GM19193 (cell line): Measurements from ENCODE around the gene TAC3.

Source experiments
- POLR2A ChIP-seq: IDR thresholded peaks from 4 replicates; pipeline ENCODE4 v1.6.1; 2011; ENCODE audit not compliant: insufficient read depth, insufficient read length; ENCODE audit errors: extremely low read depth

The TAC3 gene

GRCh38 chr12:56996793-56997545 lies 19.4 kb downstream of the TAC3 start:
- no peak for TF ChIP-seq POLR2A

DNA sequence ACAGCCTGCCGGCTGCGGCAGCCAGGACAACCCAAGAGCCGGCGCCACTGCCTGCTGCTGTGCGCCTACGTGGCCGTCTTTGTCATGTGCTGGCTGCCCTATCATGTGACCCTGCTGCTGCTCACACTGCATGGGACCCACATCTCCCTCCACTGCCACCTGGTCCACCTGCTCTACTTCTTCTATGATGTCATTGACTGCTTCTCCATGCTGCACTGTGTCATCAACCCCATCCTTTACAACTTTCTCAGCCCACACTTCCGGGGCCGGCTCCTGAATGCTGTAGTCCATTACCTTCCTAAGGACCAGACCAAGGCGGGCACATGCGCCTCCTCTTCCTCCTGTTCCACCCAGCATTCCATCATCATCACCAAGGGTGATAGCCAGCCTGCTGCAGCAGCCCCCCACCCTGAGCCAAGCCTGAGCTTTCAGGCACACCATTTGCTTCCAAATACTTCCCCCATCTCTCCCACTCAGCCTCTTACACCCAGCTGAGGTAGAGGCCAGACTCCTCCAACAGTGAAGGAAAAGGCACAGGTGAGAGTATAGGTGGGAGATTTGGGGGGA lies 20.3 kb downstream of the TAC3 start:
- no peak for TF ChIP-seq POLR2A

DNA sequence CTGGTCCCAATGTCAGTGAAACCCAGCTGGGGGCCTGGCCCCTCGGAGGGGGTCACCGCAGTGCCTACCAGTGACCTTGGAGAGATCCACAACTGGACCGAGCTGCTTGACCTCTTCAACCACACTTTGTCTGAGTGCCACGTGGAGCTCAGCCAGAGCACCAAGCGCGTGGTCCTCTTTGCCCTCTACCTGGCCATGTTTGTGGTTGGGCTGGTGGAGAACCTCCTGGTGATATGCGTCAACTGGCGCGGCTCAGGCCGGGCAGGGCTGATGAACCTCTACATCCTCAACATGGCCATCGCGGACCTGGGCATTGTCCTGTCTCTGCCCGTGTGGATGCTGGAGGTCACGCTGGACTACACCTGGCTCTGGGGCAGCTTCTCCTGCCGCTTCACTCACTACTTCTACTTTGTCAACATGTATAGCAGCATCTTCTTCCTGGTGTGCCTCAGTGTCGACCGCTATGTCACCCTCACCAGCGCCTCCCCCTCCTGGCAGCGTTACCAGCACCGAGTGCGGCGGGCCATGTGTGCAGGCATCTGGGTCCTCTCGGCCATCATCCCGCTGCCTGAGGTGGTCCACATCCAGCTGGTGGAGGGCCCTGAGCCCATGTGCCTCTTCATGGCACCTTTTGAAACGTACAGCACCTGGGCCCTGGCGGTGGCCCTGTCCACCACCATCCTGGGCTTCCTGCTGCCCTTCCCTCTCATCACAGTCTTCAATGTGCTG lies 21.0 kb downstream of the TAC3 start:
- no peak for TF ChIP-seq POLR2A

GRCh38 chr12:56994231-56994746 lies 22.0 kb downstream of the TAC3 start:
- TF ChIP-seq POLR2A, result no peak

- no peak for TF ChIP-seq POLR2A
Measured at GRCh38 chr12:56993346-56993745, 23.0 kb downstream of the TAC3 start.

DNA sequence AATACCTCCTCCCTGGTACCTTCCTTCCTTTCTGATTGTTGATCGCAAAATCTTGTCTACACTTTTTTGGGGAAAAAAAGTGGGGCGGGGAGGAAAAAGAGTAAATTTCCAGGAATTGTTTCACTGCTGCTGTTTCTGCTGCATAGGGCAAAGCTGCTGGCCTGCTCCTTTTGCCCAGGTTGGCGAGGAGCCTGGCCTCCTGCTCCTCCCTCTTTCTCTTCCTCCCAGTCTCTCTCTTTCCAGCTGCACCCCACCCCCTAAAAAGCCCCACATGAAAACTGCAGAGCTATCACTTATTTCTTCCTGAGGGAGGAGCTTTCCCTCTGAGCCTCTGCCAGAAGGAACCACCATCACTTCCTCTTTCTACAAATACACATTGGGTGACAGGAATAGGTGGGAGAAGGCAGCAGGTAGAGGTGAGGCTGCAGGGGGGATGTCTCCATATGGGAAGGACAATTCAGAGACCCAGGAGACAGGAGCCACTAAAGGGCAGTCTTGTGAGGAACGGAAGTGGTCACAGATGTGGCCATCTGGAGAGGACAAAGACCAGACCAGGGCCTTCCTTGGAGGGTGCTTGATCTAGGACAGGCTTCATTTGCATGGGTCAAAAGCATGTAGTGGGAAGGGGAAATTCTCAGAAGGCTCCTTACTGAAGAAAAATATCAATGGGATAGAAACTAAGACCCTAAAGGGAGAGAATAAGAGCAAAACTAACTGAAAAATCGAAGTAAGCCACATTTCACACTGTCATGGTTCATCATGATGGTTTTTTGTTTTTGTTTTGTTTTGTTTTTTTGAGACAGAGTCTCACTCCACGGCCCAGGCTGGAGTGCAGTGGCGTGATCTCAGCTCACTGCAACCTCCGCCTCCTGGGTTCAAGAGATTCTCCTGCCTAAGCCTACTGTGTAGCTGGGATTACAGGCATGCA lies 24.7 kb downstream of the TAC3 start:
- TF ChIP-seq POLR2A, result no peak

- no peak for TF ChIP-seq POLR2A
Measured at GRCh38 chr12:56990648-56991318, 25.5 kb downstream of the TAC3 start.

DNA sequence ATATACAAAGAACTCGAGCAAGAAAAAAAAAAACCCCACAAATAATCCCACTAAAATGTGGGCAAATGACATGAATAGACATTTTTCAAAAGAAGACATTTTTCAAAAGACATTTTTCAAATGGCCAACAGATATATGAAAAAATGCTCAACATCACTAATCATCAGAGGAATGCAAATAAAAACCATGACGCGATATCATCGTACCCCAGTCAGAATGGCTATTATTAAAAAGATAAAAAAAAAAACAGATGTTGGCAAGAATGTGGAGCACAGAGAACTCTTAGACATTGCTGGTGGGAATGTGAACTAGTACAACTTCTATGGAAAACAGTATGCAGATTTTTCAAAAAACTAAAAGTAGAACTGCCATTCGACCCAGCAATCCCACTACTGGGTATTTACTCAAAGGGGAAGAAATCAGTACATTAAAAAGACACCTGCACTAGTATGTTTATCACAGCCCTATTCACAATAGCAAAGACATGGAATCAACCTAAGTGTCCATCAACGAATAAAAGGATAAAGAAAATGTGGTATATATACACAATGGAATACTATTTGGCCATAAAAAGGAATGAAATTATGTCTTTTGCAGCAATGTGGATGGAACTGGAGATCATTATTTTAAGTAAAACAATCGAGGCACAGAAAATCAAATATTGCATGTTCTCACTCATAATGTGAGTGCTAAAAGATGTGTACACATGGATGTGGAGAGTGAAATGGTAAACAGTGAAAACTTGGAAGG lies 26.3 kb downstream of the TAC3 start:
- no peak for TF ChIP-seq POLR2A

GRCh38 chr12:56988207-56988739 lies 28.1 kb downstream of the TAC3 start:
- TF ChIP-seq POLR2A, result no peak

DNA sequence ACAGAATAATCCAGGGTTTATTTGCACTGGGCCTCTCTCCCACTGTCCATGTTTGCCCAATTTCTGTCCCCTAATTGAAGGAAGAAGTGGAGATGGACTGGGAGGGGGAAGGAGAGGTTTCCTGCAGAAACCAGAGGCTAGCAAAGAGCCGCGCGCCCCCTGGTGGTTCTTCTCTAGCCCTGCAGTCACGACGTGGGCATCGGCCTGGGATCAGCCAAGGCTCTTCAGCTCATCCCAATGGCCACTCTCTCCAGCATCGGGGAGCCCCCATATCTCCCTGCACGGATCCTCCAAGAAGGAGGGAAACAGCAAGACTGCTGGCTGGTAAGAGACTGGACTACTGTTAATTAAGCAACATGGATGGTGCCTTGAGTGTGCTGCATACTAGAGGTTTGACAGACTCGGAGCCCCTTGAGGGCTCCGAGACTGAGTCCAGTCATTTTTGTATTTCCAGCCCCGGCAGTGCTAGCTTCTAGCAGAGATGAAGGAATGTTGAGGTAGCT lies 28.7 kb downstream of the TAC3 start:
- TF ChIP-seq POLR2A, result no peak

DNA sequence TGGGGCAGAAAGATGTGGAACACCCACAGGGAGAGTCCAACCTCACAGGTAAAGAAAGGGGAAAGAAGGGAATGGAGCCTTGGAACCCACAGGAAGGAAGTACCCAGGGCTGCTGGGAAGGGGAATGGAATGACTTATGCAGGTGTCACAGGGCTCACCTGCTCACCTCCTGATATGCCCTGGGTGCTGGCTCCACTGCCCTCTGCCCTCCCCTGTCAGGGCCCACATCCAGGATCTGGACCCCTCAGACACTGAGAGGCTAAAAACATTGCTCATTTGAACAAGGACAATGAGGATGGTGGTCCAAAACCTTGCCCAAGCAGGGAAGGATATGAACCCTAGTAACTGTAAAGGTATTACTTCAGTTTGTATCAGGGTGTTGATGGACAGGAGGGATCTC lies 29.3 kb downstream of the TAC3 start:
- no peak for TF ChIP-seq POLR2A

- no peak for TF ChIP-seq POLR2A
Measured at GRCh38 chr12:56983386-56983785, 32.9 kb downstream of the TAC3 start.

GRCh38 chr12:56980941-56981530 lies 35.3 kb downstream of the TAC3 start:
- no peak for TF ChIP-seq POLR2A
